ENCODE data around the gene ZBTB7B. TPM values are rescaled to one million over a fixed set of nuclear protein-coding genes. Genes with fewer than 3 reads are reported as not detected.
A peak's percentile ranks its signal among the peaks of the same experiment; 100 is the strongest.
"Not testable (repeated sequence)": the region's sequence is repeated elsewhere in the genome, so short reads cannot be mapped to it uniquely, and the experiment has no call there.

Gene ZBTB7B
- total RNA-seq, 2 donors from 2014 or later, result 30.1 to 34.3 TPM

DNA sequence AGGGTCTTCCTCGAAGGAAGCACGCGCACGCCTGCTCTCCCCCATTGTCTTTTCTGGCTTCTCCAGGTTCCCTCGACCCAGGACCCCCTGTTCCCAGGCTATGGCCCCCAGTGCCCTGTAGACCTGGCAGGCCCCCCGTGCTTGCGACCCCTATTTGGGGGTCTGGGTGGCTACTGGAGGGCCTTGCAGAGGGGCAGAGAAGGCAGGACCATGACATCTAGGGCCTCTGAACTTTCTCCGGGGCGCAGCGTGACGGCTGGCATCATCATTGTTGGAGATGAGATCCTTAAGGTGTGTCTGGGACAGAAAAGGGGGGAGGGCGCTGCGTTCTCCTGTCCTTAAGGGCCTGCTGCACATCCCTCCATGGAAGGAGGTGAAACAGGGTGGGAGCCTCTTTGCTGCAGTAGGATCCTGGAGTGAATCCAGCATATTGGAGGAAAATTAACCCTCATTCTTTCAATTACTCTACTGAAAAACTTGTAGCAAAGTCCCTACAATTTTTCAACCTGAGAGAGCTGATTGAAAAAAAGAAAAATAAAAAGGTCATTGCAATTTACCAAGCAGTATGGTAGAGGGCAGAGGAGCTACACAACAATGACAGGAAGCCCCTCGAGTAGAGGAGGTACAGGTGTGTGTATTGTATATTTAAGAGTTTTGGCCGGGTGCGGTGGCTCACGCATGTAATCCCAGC, 18.7 kb upstream of the ZBTB7B start:
- DNase-seq (no peak), ATAC-seq (no peak)
- no peaks in the 10 kb centered on the region for H3K36me3 ChIP-seq (replicated peaks in 1 of 2; ENCODE audit: insufficient read depth in 1 of 2, low read depth in 2 of 2)
- TF ChIP-seq, protein P1, sequence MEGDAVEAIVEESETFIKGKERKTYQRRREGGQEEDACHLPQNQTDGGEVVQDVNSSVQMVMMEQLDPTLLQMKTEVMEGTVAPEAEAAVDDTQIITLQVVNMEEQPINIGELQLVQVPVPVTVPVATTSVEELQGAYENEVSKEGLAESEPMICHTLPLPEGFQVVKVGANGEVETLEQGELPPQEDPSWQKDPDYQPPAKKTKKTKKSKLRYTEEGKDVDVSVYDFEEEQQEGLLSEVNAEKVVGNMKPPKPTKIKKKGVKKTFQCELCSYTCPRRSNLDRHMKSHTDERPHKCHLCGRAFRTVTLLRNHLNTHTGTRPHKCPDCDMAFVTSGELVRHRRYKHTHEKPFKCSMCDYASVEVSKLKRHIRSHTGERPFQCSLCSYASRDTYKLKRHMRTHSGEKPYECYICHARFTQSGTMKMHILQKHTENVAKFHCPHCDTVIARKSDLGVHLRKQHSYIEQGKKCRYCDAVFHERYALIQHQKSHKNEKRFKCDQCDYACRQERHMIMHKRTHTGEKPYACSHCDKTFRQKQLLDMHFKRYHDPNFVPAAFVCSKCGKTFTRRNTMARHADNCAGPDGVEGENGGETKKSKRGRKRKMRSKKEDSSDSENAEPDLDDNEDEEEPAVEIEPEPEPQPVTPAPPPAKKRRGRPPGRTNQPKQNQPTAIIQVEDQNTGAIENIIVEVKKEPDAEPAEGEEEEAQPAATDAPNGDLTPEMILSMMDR (IDR thresholded peaks at IDR 0.05), result no peak
- TF ChIP-seq POLR2A (IDR thresholded peaks at IDR 0.05), result no peak
- no peaks in the 10 kb centered on the region for H3K9me3 ChIP-seq
- 8 to 24% methylated on average over 10 to 17 of the region's 17 CpGs for WGBS, 2 donors
- intact Hi-C loops (cut with DNase I), result no loop called here
- no peaks in the 10 kb centered on the region for H3K27me3 ChIP-seq
- peak overlapping the region; percentile 42 to 70 for H3K4me3 ChIP-seq
- peak overlapping the region in 3 of 4 donors; percentile 43 to 78 (median 66) for H3K27ac ChIP-seq
- H3K4me1 ChIP-seq, result peaks cover 18% of the 10 kb centered on the region

DNA sequence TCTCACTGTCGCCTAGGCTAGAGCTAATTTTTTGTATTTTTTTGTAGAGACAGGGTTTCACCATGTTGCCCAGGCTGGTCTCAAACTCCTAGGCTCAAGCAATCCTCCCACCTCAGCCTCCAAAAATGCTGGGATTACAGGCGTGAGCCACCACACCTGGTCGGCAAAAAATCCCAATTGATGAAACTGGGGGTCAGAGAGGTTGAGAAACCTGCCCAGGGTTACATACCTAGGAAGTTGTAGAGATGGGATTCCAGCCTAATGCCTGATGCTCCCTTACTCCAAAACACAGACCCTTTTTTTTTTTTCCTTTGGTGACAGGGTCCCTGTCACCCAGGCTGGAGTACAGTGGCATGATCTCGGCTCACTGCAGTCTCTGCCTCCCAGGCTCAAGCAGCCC, 15.9 kb upstream of the ZBTB7B start:
- intact Hi-C loops (cut with DNase I); H3K27me3 ChIP-seq; DNase-seq; ATAC-seq; H3K27ac ChIP-seq; H3K36me3 ChIP-seq (replicated peaks in 1 of 2; ENCODE audit: insufficient read depth in 1 of 2, low read depth in 2 of 2); H3K9me3 ChIP-seq; H3K4me3 ChIP-seq: not testable (repeated sequence)
- H3K4me1 ChIP-seq, result peaks cover 18% of the 10 kb centered on the region
- 84 to 90% methylated on average over 4 of the region's 4 CpGs for whole genome bisulfite sequencing, 2 donors

GRCh38 chr1:154987326-154987725, 15.3 kb upstream of the ZBTB7B start:
- ATAC-seq (no peak), DNase-seq (no peak)

DNA sequence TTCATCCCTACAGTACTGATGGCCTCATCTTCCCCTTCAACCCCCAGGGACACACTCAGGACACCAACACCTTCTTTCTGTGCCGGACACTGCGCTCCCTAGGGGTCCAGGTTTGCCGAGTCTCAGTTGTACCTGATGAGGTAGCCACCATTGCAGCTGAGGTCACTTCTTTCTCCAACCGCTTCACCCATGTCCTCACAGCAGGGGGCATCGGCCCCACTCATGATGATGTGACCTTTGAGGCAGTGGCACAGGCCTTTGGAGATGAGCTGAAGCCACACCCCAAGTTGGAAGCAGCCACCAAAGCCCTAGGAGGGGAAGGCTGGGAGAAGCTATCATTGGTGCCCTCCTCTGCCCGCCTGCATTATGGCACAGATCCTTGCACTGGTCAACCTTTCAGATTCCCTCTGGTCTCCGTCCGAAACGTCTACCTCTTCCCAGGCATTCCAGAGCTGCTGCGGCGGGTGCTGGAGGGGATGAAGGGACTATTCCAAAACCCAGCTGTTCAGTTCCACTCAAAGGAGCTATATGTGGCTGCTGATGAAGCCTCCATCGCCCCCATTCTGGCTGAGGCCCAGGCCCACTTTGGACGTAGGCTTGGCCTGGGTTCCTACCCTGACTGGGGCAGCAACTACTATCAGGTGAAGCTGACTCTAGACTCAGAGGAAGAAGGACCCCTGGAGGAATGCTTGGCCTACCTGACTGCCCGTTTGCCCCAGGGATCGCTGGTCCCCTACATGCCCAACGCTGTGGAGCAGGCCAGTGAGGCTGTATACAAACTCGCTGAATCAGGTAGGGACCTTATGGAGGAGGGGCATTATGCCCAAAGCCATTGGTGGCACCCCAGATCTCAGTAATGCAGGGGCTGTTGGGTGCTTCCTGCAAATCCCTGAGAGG, 14.3 kb upstream of the ZBTB7B start:
- no peak for ATAC-seq
- no peak for TF ChIP-seq POLR2A (IDR thresholded peaks at IDR 0.05)
- TF ChIP-seq, protein P1 (IDR thresholded peaks at IDR 0.05), result no peak
- Histone ChIP-seq H3K4me1 (peaks cover 12% of the 10 kb centered on the region), H3K27me3 (no peaks in the 10 kb centered on the region), H3K36me3 (replicated peaks in 1 of 2; ENCODE audit: insufficient read depth in 1 of 2, low read depth in 2 of 2) (no peaks in the 10 kb centered on the region), H3K4me3 (no peak overlapping the region), H3K9me3 (no peaks in the 10 kb centered on the region), H3K27ac (no peak overlapping the region)
- DNase-seq, result no peak
- WGBS, 2 donors, result 80 to 82% methylated on average over 10 to 17 of the region's 17 CpGs
- intact Hi-C loops (cut with DNase I), result no loop called here

More at GRCh38 chr1:154987326-154987725, 15.3 kb upstream of the ZBTB7B start:
- Histone ChIP-seq H3K4me1 (peaks cover 17% of the 10 kb centered on the region), H3K27me3 (no peaks in the 10 kb centered on the region), H3K4me3 (no peak overlapping the region), H3K27ac (no peak overlapping the region), H3K36me3 (replicated peaks in 1 of 2; ENCODE audit: insufficient read depth in 1 of 2, low read depth in 2 of 2) (no peaks in the 10 kb centered on the region), H3K9me3 (no peaks in the 10 kb centered on the region)
- intact Hi-C loops (cut with DNase I), result no loop called here
- TF ChIP-seq, protein P1 (IDR thresholded peaks at IDR 0.05), result no peak
- TF ChIP-seq POLR2A (IDR thresholded peaks at IDR 0.05), result no peak
- WGBS, 2 donors, result 41 to 55% methylated on average over 5 to 6 of the region's 6 CpGs

DNA sequence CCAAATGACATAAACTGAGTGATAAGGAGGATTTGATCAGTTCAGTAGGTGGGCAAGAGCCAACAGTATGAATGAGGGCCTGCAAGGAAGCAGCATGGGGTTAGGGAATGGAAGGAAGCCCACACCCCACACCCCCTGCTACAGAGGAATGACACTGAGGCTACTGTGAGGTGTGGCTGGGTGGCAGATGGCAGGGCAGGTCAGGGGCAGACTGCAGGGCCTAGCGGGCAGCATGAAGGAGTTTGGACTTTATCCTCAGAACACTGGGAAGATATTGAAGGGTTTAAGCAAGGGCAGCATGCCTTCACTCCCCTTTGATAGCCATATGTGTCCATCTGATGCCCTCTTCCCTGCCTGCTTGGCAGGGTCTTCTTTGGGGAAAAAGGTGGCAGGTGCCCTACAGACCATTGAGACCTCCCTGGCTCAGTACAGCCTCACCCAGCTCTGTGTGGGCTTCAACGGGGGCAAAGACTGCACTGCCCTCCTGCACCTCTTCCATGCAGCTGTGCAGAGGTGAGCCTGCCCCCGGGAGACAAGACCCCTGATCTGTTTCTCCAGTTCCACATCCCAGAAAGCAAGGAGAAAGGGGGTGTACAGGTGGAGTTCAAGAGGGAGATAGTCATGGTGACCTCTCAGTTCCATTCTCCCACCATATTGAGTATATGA, 13.3 kb upstream of the ZBTB7B start:
- WGBS, 2 donors, result 75 to 80% methylated on average over 2 to 3 of the region's 3 CpGs
- no peaks in the 10 kb centered on the region for H3K27me3 ChIP-seq
- no peaks in the 10 kb centered on the region for H3K9me3 ChIP-seq
- H3K27ac ChIP-seq, result no peak overlapping the region
- no peaks in the 10 kb centered on the region for H3K36me3 ChIP-seq (replicated peaks in 1 of 2; ENCODE audit: insufficient read depth in 1 of 2, low read depth in 2 of 2)
- TF ChIP-seq POLR2A (IDR thresholded peaks at IDR 0.05), result no peak
- TF ChIP-seq, protein P1 (IDR thresholded peaks at IDR 0.05), result no peak
- ATAC-seq (no peak), DNase-seq (no peak)
- intact Hi-C loops (cut with DNase I), result no loop called here
- peaks cover 6% of the 10 kb centered on the region for H3K4me1 ChIP-seq
- no peak overlapping the region for H3K4me3 ChIP-seq

Measured in body of pancreas (tissue), 4 donors.